HG03108 (cell line): ENCODE results near the gene KRTDAP.

ENCODE experiments used
- ATAC-seq: cut with Tn5 transposase; IDR thresholded peaks from one replicate; pipeline ENCODE4 v1.9.1; 2021; ENCODE audit warnings: moderate library complexity; ENCODE audit not compliant: unreplicated experiment

KRTDAP gene

GRCh38 chr19:35458192-35458591 is 32.1 kb downstream of the KRTDAP start:
- ATAC-seq, result no peak

- ATAC-seq, result peak; percentile 36
Observed at GRCh38 chr19:35457173-35457572, 33.1 kb downstream of the KRTDAP start.

GRCh38 chr19:35455616-35456201 is 34.6 kb downstream of the KRTDAP start:
- no peak for ATAC-seq

- ATAC-seq, result no peak
Observed at GRCh38 chr19:35454663-35455062, 35.6 kb downstream of the KRTDAP start.

- peak; percentile 62 for ATAC-seq
Observed at GRCh38 chr19:35451338-35452096, 38.7 kb downstream of the KRTDAP start.

GRCh38 chr19:35449359-35450043 is 40.8 kb downstream of the KRTDAP start:
- no peak for ATAC-seq

GRCh38 chr19:35447606-35448469 is 42.4 kb downstream of the KRTDAP start, which contains the start of gene FFAR2:
Gene FFAR2 (plus strand): TSS chr19:35448257. CDS start chr19:35449715, 1,458 bp downstream.
- no peak for ATAC-seq

GRCh38 chr19:35445826-35446593 is 44.3 kb downstream of the KRTDAP start:
- no peak for ATAC-seq

GRCh38 chr19:35444735-35445134 is 45.5 kb downstream of the KRTDAP start:
- ATAC-seq, result no peak

GRCh38 chr19:35442091-35442490 is 48.2 kb downstream of the KRTDAP start:
- ATAC-seq, result no peak

- no peak for ATAC-seq
Observed at GRCh38 chr19:35439921-35440320, 50.3 kb downstream of the KRTDAP start.

- ATAC-seq, result no peak
Observed at GRCh38 chr19:35438527-35438926, 51.7 kb downstream of the KRTDAP start.

- ATAC-seq, result no peak
Observed at GRCh38 chr19:35438096-35438495, 52.2 kb downstream of the KRTDAP start.

GRCh38 chr19:35437406-35437951 is 52.8 kb downstream of the KRTDAP start:
- no peak for ATAC-seq
